Mesenchymal stem cell (in vitro differentiated cells and primary cell): Measurements from ENCODE around the gene ZNF90.
"Not testable (repeated sequence)": the region's sequence is repeated elsewhere in the genome, so short reads cannot be mapped to it uniquely, and the experiment has no call there.

Source experiments
- DNase-seq: peaks from one replicate; pipeline ENCODE4 v3.0.0-alpha.2; 2013
- H2AFZ ChIP-seq: one replicate; pipeline ENCODE4 v1.6.1; 2013; ENCODE audit warnings: low read depth, mild to moderate bottlenecking, control low read depth, inconsistent platforms, low read length, moderate library complexity
- H2AK5ac ChIP-seq: 2 replicates; pipeline ENCODE4 v1.6.1; 2013; ENCODE audit warnings: low read length, moderate library complexity, mild to moderate bottlenecking, inconsistent platforms; ENCODE audit not compliant: severe bottlenecking
- H2BK120ac ChIP-seq: one replicate; pipeline ENCODE4 v1.6.1; 2013; ENCODE audit warnings: low read depth, mild to moderate bottlenecking, inconsistent platforms, low read length, moderate library complexity
- H2BK12ac ChIP-seq, 2 experiments: one replicate each; pipeline ENCODE4 v1.6.1; 2013; ENCODE audit warnings: inconsistent platforms in 2 of 2, low read length in 2 of 2, mild to moderate bottlenecking in 2 of 2, moderate library complexity in 2 of 2, control low read depth in 1 of 2
- H2BK15ac ChIP-seq: one replicate; pipeline ENCODE4 v1.6.1; 2013; ENCODE audit warnings: mild to moderate bottlenecking, low read depth, inconsistent platforms; ENCODE audit not compliant: poor library complexity, severe bottlenecking
- H2BK5ac ChIP-seq: 2 replicates; pipeline ENCODE4 v1.6.1; 2013; ENCODE audit warnings: low read depth, mild to moderate bottlenecking, low read length, control low read depth, inconsistent platforms; ENCODE audit not compliant: poor library complexity, severe bottlenecking
- H3K14ac ChIP-seq, 2 experiments: one replicate each; pipeline ENCODE4 v1.6.1; 2013; ENCODE audit warnings: inconsistent platforms in 2 of 2, low read length in 2 of 2, control low read depth in 1 of 2, mild to moderate bottlenecking in 1 of 2, moderate library complexity in 1 of 2
- H3K18ac ChIP-seq, 2 experiments: one replicate each; pipeline ENCODE4 v1.6.1; 2013; ENCODE audit warnings: inconsistent platforms in 2 of 2, low read length in 2 of 2, control low read depth in 1 of 2, low read depth in 1 of 2, mild to moderate bottlenecking in 1 of 2
- H3K23ac ChIP-seq, 2 experiments: one replicate each; pipeline ENCODE4 v1.6.1; 2013; ENCODE audit warnings: inconsistent platforms in 2 of 2, low read length in 2 of 2, mild to moderate bottlenecking in 2 of 2, moderate library complexity in 2 of 2, control low read depth in 1 of 2
- H3K27ac ChIP-seq: 2 replicates; pipeline ENCODE4 v1.5.1; 2013; ENCODE audit warnings: mild to moderate bottlenecking, moderate library complexity, low read length, control low read depth, inconsistent platforms; ENCODE audit not compliant: poor library complexity, severe bottlenecking
- H3K27me3 ChIP-seq, 2 experiments: 2 replicates each; pipeline versions ENCODE4 v1.6.1 to v1.7.0; 2013; ENCODE audit warnings: low read length in 2 of 2, mild to moderate bottlenecking in 2 of 2, moderate library complexity in 2 of 2, control low read depth in 1 of 2, inconsistent platforms in 1 of 2; ENCODE audit not compliant: control insufficient read depth in 1 of 2, insufficient read depth in 1 of 2
- H3K36me3 ChIP-seq, 2 experiments: 2 replicates each; pipeline versions ENCODE4 v1.6.1 to v1.7.0; 2013; ENCODE audit warnings: low read length in 2 of 2, control low read depth in 1 of 2, inconsistent platforms in 1 of 2, low read depth in 1 of 2, mild to moderate bottlenecking in 1 of 2; ENCODE audit not compliant: insufficient read depth in 2 of 2, control insufficient read depth in 1 of 2
- H3K4ac ChIP-seq, 2 experiments: one replicate each; pipeline ENCODE4 v1.6.1; 2013; ENCODE audit warnings: inconsistent platforms in 2 of 2, low read length in 2 of 2, mild to moderate bottlenecking in 2 of 2, moderate library complexity in 2 of 2, control low read depth in 1 of 2, low read depth in 1 of 2
- H3K4me1 ChIP-seq: 2 replicates; pipeline ENCODE4 v1.6.1; 2013; ENCODE audit warnings: low read depth, low read length, control low read depth; ENCODE audit not compliant: control insufficient read depth, insufficient read depth
- H3K4me2 ChIP-seq: 2 replicates; pipeline ENCODE4 v1.6.1; 2013; ENCODE audit warnings: low read length, mild to moderate bottlenecking, inconsistent platforms; ENCODE audit not compliant: poor library complexity, severe bottlenecking
- H3K4me3 ChIP-seq, 2 experiments: 2 replicates each; pipeline versions ENCODE4 v1.5.1 to v1.7.0; 2013; ENCODE audit warnings: low read length in 2 of 2, mild to moderate bottlenecking in 2 of 2, control low read depth in 1 of 2, low read depth in 1 of 2; ENCODE audit not compliant: insufficient read depth in 1 of 2
- H3K79me1 ChIP-seq: replicated peaks from 2 replicates; pipeline ENCODE4 v1.6.1; 2013; ENCODE audit warnings: mild to moderate bottlenecking, control low read depth, low read length, inconsistent platforms; ENCODE audit not compliant: poor library complexity, severe bottlenecking
- H3K9ac ChIP-seq: 2 replicates; pipeline ENCODE4 v1.7.0; 2013; ENCODE audit warnings: mild to moderate bottlenecking, low read length, moderate library complexity
- H3K9me3 ChIP-seq: 2 replicates; pipeline ENCODE4 v1.7.0; 2013; ENCODE audit warnings: mild to moderate bottlenecking, low read length; ENCODE audit not compliant: control insufficient read depth
- H4K8ac ChIP-seq: one replicate; pipeline ENCODE4 v1.6.1; 2013; ENCODE audit warnings: inconsistent platforms, mild to moderate bottlenecking, low read length, moderate library complexity
- H4K91ac ChIP-seq: one replicate; pipeline ENCODE4 v1.6.1; 2013; ENCODE audit warnings: mild to moderate bottlenecking, low read length, inconsistent platforms
- WGBS: methylation state at CpG from one replicate; pipeline ENCODE4 v1.1.7; 2013; ENCODE audit warnings: mixed read lengths; 5-methylcytosine and 5-hydroxymethylcytosine counted together

Gene ZNF90

DNA sequence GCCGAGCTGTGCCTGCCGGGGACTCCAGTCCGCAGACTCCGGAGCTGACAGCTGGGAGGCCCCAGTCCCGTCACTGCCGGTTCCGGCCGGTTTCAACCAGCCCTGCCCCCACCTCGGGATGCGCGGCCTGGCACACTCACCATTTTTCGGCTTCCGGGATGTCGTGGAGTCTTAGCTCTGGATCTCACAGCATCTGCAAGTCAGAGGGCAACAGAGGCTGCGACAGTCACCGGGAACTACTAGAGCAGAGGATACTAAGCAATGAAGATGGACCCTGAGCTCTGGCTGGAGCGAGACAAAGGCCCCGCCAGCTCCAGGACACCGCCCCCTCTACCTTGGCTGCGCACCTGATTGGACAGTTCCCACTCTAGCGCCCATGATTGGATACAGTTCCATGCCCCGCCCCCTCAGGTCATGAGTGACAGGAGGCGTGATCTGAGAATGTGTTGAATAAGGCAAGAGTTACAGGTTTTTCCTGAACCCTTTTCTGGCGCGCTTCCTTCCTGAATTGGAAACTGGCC lies 38.5 kb upstream of the ZNF90 start, which contains the start of gene ZNF682:
ZNF682 (minus strand) TSS at position 303 of the 521 bp plus-strand sequence; CDS start at position 143, 160 bp downstream.
- Histone ChIP-seq H3K4ac (no peak within 1 kb of the TSS), H3K14ac (no peak within 1 kb of the TSS), H3K9ac (peak within 1 kb of the TSS; percentile 91), H2BK5ac (no peak within 1 kb of the TSS), H2BK120ac (no peak within 1 kb of the TSS), H3K4me1 (no peaks in the 10 kb centered on the region), H3K18ac (peak within 1 kb of the TSS in 1 of 2 experiments; percentile 4), H2BK15ac (no peak within 1 kb of the TSS), H2AFZ (peak within 1 kb of the TSS; percentile 10), H2BK12ac (no peak within 1 kb of the TSS), H3K79me1 (peaks cover 17% of the 10 kb centered on the region), H4K91ac (no peak within 1 kb of the TSS), H3K36me3 (peaks cover 0 to 3% of the 10 kb centered on the region in 2 experiments), H4K8ac (peak within 1 kb of the TSS; percentile 69), H3K9me3 (peaks cover 20% of the 10 kb centered on the region), H3K23ac (no peak within 1 kb of the TSS), H3K4me2 (peak within 1 kb of the TSS; percentile 84), H3K27ac (peak within 1 kb of the TSS; percentile 42), H2AK5ac (no peak within 1 kb of the TSS), H3K27me3 (no peaks in the 10 kb centered on the region), H3K4me3 (peak within 1 kb of the TSS; percentile 68 to 90)
- DNase-seq, result peak; percentile 95
- under 1% methylated on average over 23 of the region's 25 CpGs for WGBS

DNA sequence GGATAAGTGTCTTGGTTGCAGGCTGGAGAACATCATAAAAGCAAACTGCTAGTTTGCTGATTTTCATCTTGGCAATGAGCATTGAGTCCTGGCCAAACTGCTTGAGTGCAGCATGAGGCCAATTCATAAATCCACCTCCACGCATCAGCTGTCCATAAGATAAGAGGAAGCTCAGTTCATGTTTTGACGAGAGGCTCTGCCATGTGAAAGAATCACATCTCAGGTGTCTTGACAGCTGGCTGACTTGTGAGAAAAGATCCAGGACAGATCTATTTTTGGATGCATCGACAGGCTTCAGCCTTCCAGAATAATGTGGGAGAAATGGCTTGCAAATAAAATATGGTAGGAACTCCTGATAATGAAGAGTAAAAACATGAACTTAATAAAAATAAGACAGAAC lies 33.1 kb upstream of the ZNF90 start:
- H3K9ac ChIP-seq, result no peak overlapping the region
- no peaks in the 10 kb centered on the region for H3K36me3 ChIP-seq
- WGBS, result 95% methylated on average over 3 of the region's 3 CpGs
- H3K9me3 ChIP-seq, result peaks cover 52% of the 10 kb centered on the region
- H2AFZ ChIP-seq, result no peak overlapping the region
- no peaks in the 10 kb centered on the region for H3K79me1 ChIP-seq
- H3K27me3 ChIP-seq, result no peaks in the 10 kb centered on the region
- DNase-seq, result no peak
- no peak overlapping the region for H2BK12ac ChIP-seq
- H4K8ac ChIP-seq, result no peak overlapping the region
- H4K91ac ChIP-seq, result no peak overlapping the region
- no peak overlapping the region for H3K14ac ChIP-seq
- no peak overlapping the region for H3K23ac ChIP-seq
- no peak overlapping the region for H3K4me3 ChIP-seq
- no peak overlapping the region for H3K4ac ChIP-seq
- no peak overlapping the region for H3K27ac ChIP-seq
- no peak overlapping the region for H2BK5ac ChIP-seq
- H3K4me2 ChIP-seq, result no peak overlapping the region
- H2BK120ac ChIP-seq, result no peak overlapping the region
- no peaks in the 10 kb centered on the region for H3K4me1 ChIP-seq
- H2BK15ac ChIP-seq, result no peak overlapping the region
- no peak overlapping the region for H2AK5ac ChIP-seq
- no peak overlapping the region for H3K18ac ChIP-seq

DNA sequence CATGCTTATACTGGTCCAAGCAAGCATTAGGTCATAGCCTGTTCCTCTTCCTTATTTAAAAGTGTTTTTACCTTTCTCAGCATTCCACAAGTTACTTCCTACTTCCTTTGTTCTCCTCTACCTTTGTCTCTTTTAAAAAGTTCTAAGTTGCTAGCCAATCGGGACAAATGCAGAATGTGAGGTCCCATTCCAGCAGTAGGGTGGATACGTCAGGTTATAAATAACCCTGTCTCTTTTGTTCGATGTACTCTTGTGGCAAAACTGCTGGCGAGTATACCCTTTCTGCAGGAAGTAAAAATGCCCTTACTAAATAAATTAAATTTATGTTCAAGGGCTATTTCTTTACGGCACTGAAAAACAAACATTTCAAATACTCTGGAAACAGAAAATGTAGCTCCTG lies 32.1 kb upstream of the ZNF90 start:
- not testable (repeated sequence) for H3K79me1 ChIP-seq, H3K14ac ChIP-seq, DNase-seq, H3K4me3 ChIP-seq, H4K8ac ChIP-seq, H3K4ac ChIP-seq, H3K4me2 ChIP-seq, H2AK5ac ChIP-seq, H3K27ac ChIP-seq, H3K18ac ChIP-seq, H3K4me1 ChIP-seq, H2BK12ac ChIP-seq, H2BK120ac ChIP-seq, H3K27me3 ChIP-seq, H2AFZ ChIP-seq, H2BK5ac ChIP-seq, H3K9ac ChIP-seq, H2BK15ac ChIP-seq, H4K91ac ChIP-seq, H3K36me3 ChIP-seq, H3K23ac ChIP-seq
- WGBS, result 80% methylated on average over 4 of the region's 5 CpGs
- peaks cover 58% of the 10 kb centered on the region for H3K9me3 ChIP-seq

DNA sequence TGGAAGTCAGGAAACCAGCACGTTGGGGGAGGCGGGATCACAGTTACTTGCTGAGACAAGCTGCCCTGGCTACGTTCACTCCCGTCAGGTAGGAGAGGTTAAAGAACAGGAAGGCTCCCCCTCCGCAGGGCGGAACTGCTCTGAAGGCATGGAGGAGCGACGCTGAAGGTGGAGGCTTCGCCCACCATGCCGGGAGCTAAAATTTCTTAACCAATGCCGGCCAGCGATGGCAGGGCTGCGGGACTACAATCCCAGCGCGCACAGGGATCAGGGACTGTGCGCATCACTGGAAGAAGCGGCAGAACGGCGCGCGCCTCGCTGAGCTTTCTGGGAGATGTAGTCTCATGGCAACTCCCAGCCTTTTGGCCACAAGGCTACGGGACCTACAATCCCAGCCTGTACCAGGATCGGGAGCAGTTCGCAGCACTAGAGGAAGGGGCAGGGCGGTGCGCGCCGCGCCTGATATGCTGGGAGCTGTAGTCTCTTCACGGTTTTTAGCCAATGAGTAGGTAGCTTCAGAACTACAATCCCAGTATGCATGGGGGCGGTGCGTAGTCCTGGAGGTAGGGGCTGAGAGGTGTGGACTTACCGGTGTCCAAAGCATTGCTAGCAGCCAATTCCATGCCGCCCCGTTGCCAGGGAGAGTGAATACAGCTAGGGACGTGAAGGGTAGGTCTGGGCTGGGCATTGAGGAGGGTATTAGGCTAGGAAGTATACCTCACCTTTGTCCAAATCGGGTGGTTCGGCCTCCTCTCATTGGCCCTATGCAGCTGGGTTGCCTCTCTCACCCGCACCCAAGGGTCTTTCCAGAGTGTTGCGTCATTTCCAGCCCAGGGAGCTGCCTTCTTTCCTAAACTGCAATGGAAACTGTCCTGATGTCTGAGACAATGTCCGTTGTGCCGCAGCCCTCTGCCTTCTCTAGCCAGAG lies 25.7 kb upstream of the ZNF90 start:
- no peak overlapping the region for H2BK5ac ChIP-seq
- peak overlapping the region; percentile 57 for H3K27ac ChIP-seq
- H3K23ac ChIP-seq, result peak overlapping the region in 1 of 2 experiments; percentile 59
- peak; percentile 97 for DNase-seq
- H4K91ac ChIP-seq, result peak overlapping the region; percentile 48
- H3K4ac ChIP-seq, result peak overlapping the region in 1 of 2 experiments; percentile 91
- peak overlapping the region; percentile 98 for H2AFZ ChIP-seq
- H2BK15ac ChIP-seq, result no peak overlapping the region
- H3K4me1 ChIP-seq, result peaks cover 5% of the 10 kb centered on the region
- peaks cover 26% of the 10 kb centered on the region for H3K9me3 ChIP-seq
- no peaks in the 10 kb centered on the region for H3K36me3 ChIP-seq
- H2AK5ac ChIP-seq, result no peak overlapping the region
- H3K9ac ChIP-seq, result peak overlapping the region; percentile 89
- peak overlapping the region; percentile 67 to 79 for H3K4me3 ChIP-seq
- H3K18ac ChIP-seq, result peak overlapping the region; percentile 23 to 85
- peak overlapping the region; percentile 92 for H3K4me2 ChIP-seq
- no peaks in the 10 kb centered on the region for H3K27me3 ChIP-seq
- peak overlapping the region; percentile 90 for H4K8ac ChIP-seq
- H2BK12ac ChIP-seq, result no peak overlapping the region
- H3K79me1 ChIP-seq, result no peaks in the 10 kb centered on the region
- 1% methylated on average over 43 of the region's 43 CpGs for WGBS
- H3K14ac ChIP-seq, result peak overlapping the region in 1 of 2 experiments; percentile 97
- no peak overlapping the region for H2BK120ac ChIP-seq
